H1 (cell line): ENCODE measurements around the gene TDRD6. TPM values are rescaled to one million over a fixed set of nuclear protein-coding genes. Genes with fewer than 3 reads are reported as not detected.

Experiments used
- CTCF ChIA-PET: fragments of 300-600 bp; sonication (Branson Sonifier 250); formaldehyde crosslinking; loops from one replicate; lab custom pipeline; 2021; ENCODE audit not compliant: partially characterized antibody; lab: Charles Lee
- POLR2A ChIA-PET: fragments of 300-600 bp; sonication (Branson Sonifier 250); formaldehyde crosslinking; loops from one replicate; lab custom pipeline; 2021; ENCODE audit warnings: inconsistent platforms; ENCODE audit not compliant: partially characterized antibody; lab: Charles Lee
- DNase-seq, 2 experiments: peaks; one replicate each; pipeline versions ENCODE4 v3.0.0 to v3.0.0-alpha.2; 2010 to 2022; ENCODE audit warnings: low spot score in 2 of 2, low read depth in 1 of 2, mixed read lengths in 1 of 2
- FAIRE-seq: peaks from 2 replicates; lab custom pipeline; 2011; peaks lifted over from hg19 to GRCh38; lab: Jason Lieb, UNC
- H2AFZ ChIP-seq: 2 replicates; pipeline ENCODE4 v1.8.1; 2012; ENCODE audit warnings: low read length, inconsistent platforms
- H2AK5ac ChIP-seq: 2 replicates; pipeline ENCODE4 v1.6.1; 2013; ENCODE audit warnings: low read depth, low read length
- H2BK120ac ChIP-seq: replicated peaks from 2 replicates; pipeline ENCODE3; 2013; ENCODE audit warnings: low read depth, low read length, inconsistent platforms
- H2BK12ac ChIP-seq: 2 replicates; pipeline ENCODE4 v1.6.1; 2013; ENCODE audit warnings: low read depth, low read length
- H2BK15ac ChIP-seq: 2 replicates; pipeline ENCODE4 v1.6.1; 2013; ENCODE audit warnings: low read length
- H2BK20ac ChIP-seq: 2 replicates; pipeline ENCODE4 v1.6.1; 2013; ENCODE audit warnings: low read length
- H2BK5ac ChIP-seq: 2 replicates; pipeline ENCODE4 v1.6.1; 2013; ENCODE audit warnings: low read depth, low read length
- H3K14ac ChIP-seq: 2 replicates; pipeline ENCODE4 v1.6.1; 2013; ENCODE audit warnings: inconsistent platforms; ENCODE audit not compliant: insufficient read length
- H3K18ac ChIP-seq: 2 replicates; pipeline ENCODE4 v1.6.1; 2013; ENCODE audit warnings: low read length; ENCODE audit errors: extremely low read depth
- H3K23ac ChIP-seq: 2 replicates; pipeline ENCODE4 v1.6.1; 2013; ENCODE audit warnings: inconsistent platforms; ENCODE audit not compliant: insufficient read length
- H3K23me2 ChIP-seq: 2 replicates; pipeline ENCODE4 v1.6.1; 2013; ENCODE audit warnings: low read depth, low read length
- H3K27ac ChIP-seq: 2 replicates; pipeline ENCODE4 v1.6.1; 2011; ENCODE audit warnings: low read depth, low read length, inconsistent platforms
- H3K27me3 ChIP-seq, 4 experiments: replicated peaks in 1 of 4; 1 replicate in 1 of 4; 2 replicates in 3 of 4; pipeline versions ENCODE4 v1.6.1 to v1.8.1; 2011 to 2013; ENCODE audit warnings: low read length in 3 of 4, mild to moderate bottlenecking in 3 of 4, inconsistent platforms in 2 of 4, mixed read lengths in 2 of 4, moderate library complexity in 1 of 4; ENCODE audit not compliant: control insufficient read depth in 3 of 4, insufficient read depth in 3 of 4; ENCODE audit errors: extremely low read depth in 1 of 4
- H3K36me3 ChIP-seq, 4 experiments: 2 replicates each; pipeline versions ENCODE4 v1.6.1 to v1.8.1; 2011 to 2013; ENCODE audit warnings: mild to moderate bottlenecking in 4 of 4, low read length in 3 of 4, moderate library complexity in 2 of 4, control low read depth in 1 of 4, inconsistent platforms in 1 of 4; ENCODE audit not compliant: insufficient read depth in 4 of 4, control insufficient read depth in 2 of 4
- H3K4ac ChIP-seq: replicated peaks from 2 replicates; pipeline ENCODE3; 2013; ENCODE audit warnings: low read length, low read depth, mixed read lengths, inconsistent platforms; ENCODE audit not compliant: insufficient read length
- H3K4me1 ChIP-seq, 4 experiments: replicated peaks in 1 of 4; 1 replicate in 1 of 4; 2 replicates in 3 of 4; pipeline versions ENCODE4 v1.6.1 to v1.8.1; 2011 to 2013; ENCODE audit warnings: low read length in 3 of 4, inconsistent platforms in 2 of 4, mixed read lengths in 1 of 4; ENCODE audit not compliant: insufficient read depth in 4 of 4, control insufficient read depth in 3 of 4
- H3K4me2 ChIP-seq, 2 experiments: 2 replicates each; pipeline versions ENCODE4 v1.6.1 to v1.8.1; 2011 to 2013; ENCODE audit warnings: low read depth in 2 of 2, low read length in 2 of 2, control low read depth in 1 of 2, inconsistent platforms in 1 of 2, mild to moderate bottlenecking in 1 of 2; ENCODE audit not compliant: insufficient read depth in 1 of 2
- H3K4me3 ChIP-seq, 4 experiments: fragments of 200-600, 300-600 bp in 1 of 4; sonication (generic), shearing (Covaris generic), sonication (Bioruptor Twin) in 1 of 4; 2 replicates each; pipeline versions ENCODE4 v1.5.1 to v1.8.1; 2011 to 2016; ENCODE audit warnings: low read length in 4 of 4, low read depth in 3 of 4, control low read depth in 2 of 4, inconsistent platforms in 2 of 4, mild to moderate bottlenecking in 2 of 4, mixed read lengths in 1 of 4, moderate library complexity in 1 of 4; ENCODE audit not compliant: insufficient read depth in 2 of 4; ENCODE audit errors: extremely low read depth in 1 of 4
- H3K56ac ChIP-seq: replicated peaks from 2 replicates; pipeline ENCODE3; 2013; ENCODE audit warnings: low read depth, mild to moderate bottlenecking, mixed read lengths, low read length, inconsistent platforms; ENCODE audit not compliant: insufficient read length
- H3K79me1 ChIP-seq: 2 replicates; pipeline ENCODE4 v1.6.1; 2013; ENCODE audit warnings: low read depth, low read length, control low read depth
- H3K79me2 ChIP-seq, 2 experiments: 2 replicates each; pipeline versions ENCODE4 v1.6.1 to v1.8.1; 2012 to 2013; ENCODE audit warnings: low read length in 2 of 2, mild to moderate bottlenecking in 2 of 2, inconsistent platforms in 1 of 2; ENCODE audit not compliant: insufficient read depth in 2 of 2, control insufficient read depth in 1 of 2
- H3K9ac ChIP-seq, 4 experiments: replicated peaks in 1 of 4; 1 replicate in 1 of 4; 2 replicates in 3 of 4; pipeline versions ENCODE4 v1.6.1 to v1.8.1; 2011 to 2013; ENCODE audit warnings: low read depth in 3 of 4, low read length in 3 of 4, control low read depth in 2 of 4, mild to moderate bottlenecking in 2 of 4, moderate library complexity in 2 of 4, inconsistent platforms in 1 of 4; ENCODE audit errors: extremely low read depth in 1 of 4
- H3K9me3 ChIP-seq, 2 experiments: 2 replicates each; pipeline versions ENCODE4 v1.6.1 to v1.8.1; 2012 to 2013; ENCODE audit warnings: mild to moderate bottlenecking in 2 of 2, moderate library complexity in 2 of 2, control low read depth in 1 of 2, inconsistent platforms in 1 of 2, low read depth in 1 of 2, low read length in 1 of 2, mixed read lengths in 1 of 2; ENCODE audit not compliant: insufficient read depth in 2 of 2
- H4K20me1 ChIP-seq, 2 experiments: replicated peaks in 1 of 2; 2 replicates each; pipeline versions ENCODE3 to v1.8.1; 2011 to 2013; ENCODE audit warnings: inconsistent platforms in 2 of 2, low read length in 2 of 2, mild to moderate bottlenecking in 1 of 2; ENCODE audit not compliant: insufficient read depth in 2 of 2, control insufficient read depth in 1 of 2
- H4K5ac ChIP-seq: 2 replicates; pipeline ENCODE4 v1.6.1; 2013; ENCODE audit warnings: low read length, low read depth, mixed read lengths, inconsistent platforms; ENCODE audit not compliant: insufficient read length
- H4K8ac ChIP-seq: 2 replicates; pipeline ENCODE4 v1.8.0; 2013; ENCODE audit warnings: mild to moderate bottlenecking, moderate library complexity, low read length, inconsistent platforms; ENCODE audit not compliant: insufficient read depth; ENCODE audit errors: extremely low read depth
- H4K91ac ChIP-seq: replicated peaks from 2 replicates; pipeline ENCODE3; 2013; ENCODE audit warnings: low read length, mixed read lengths, inconsistent platforms; ENCODE audit not compliant: insufficient read length
- SIX5 ChIP-seq: IDR thresholded peaks from 2 replicates; pipeline ENCODE4 v1.6.1; 2011; ENCODE audit warnings: mild to moderate bottlenecking, low read depth, low read length
- TCF12 ChIP-seq: IDR thresholded peaks from 2 replicates; pipeline ENCODE4 v1.6.1; 2011; ENCODE audit warnings: low read depth, mild to moderate bottlenecking, low read length
- polyA plus RNA-seq, 7 experiments: library from polyadenylated mRNA; depleted of rRNA in 3 of 7; stranded (reverse) in 5 of 7; unstranded in 2 of 7; fragments of >200 nt in 5 of 7; fragments of 200-250 nt in 2 of 7; gene quantifications; 1 replicate in 5 of 7; 2 replicates in 1 of 7; 4 replicates in 1 of 7; pipeline versions ENCODE4 v1.2.1 to v1.2.3, GENCODE V29; 2011 to 2013; ENCODE audit warnings: missing spikeins in 2 of 7, mixed read lengths in 2 of 7
- total RNA-seq: library from RNA; stranded (reverse); fragmentation: NEBNext Ultra II Directional; extraction: Animal tissue kit (Norgen Biotek cat#: 25700); gene quantifications from 2 replicates; pipeline ENCODE4 v1.2.1, GENCODE V29; 2021

The TDRD6 gene
- total and polyA plus RNA-seq, 2 of the 8 experiments (the other 6 are each of a cell fraction or from before 2014, with no cell fraction given) = 0.06 to 0.19 TPM

- no peak overlapping the region for H3K14ac ChIP-seq
- H3K18ac ChIP-seq = no peak overlapping the region
- H4K8ac ChIP-seq = no peak overlapping the region
- H3K4me1 ChIP-seq = peaks cover 0 to 3% (median 3%) of the 10 kb centered on the region in 4 experiments; a peak in 6 of 7 replicates
- H2BK5ac ChIP-seq = no peak overlapping the region
- H3K9ac ChIP-seq = no peak overlapping the region
- CTCF ChIA-PET = interaction anchor here (4.9 kb wide), 1 partner anchor 11 kb away, joined by 41 read pairs; the partner anchor contains the start of gene ANKRD66
- H3K9me3 ChIP-seq = no peaks in the 10 kb centered on the region
- H3K56ac ChIP-seq = no peak overlapping the region
- H3K4ac ChIP-seq = no peak overlapping the region
- H3K23me2 ChIP-seq = peaks cover 15% of the 10 kb centered on the region
- no peak overlapping the region for H2AK5ac ChIP-seq
- POLR2A ChIA-PET = no interaction called here
- no peak overlapping the region for H2BK120ac ChIP-seq
- H3K27me3 ChIP-seq = peaks cover 0 to 21% (median 14%) of the 10 kb centered on the region in 4 experiments; a peak in 5 of 7 replicates
- no peak overlapping the region for H3K23ac ChIP-seq
- H4K20me1 ChIP-seq = no peaks in the 10 kb centered on the region
- DNase-seq (no peak), FAIRE-seq (no peak)
- no peak overlapping the region for H4K5ac ChIP-seq
- no peaks in the 10 kb centered on the region for H3K36me3 ChIP-seq
- no peak overlapping the region for H3K4me2 ChIP-seq
- H2AFZ ChIP-seq = no peak overlapping the region
- H2BK12ac ChIP-seq = no peak overlapping the region
- H3K79me2 ChIP-seq = no peaks in the 10 kb centered on the region
- H2BK20ac ChIP-seq = no peak overlapping the region
- no peak overlapping the region for H3K27ac ChIP-seq
- H2BK15ac ChIP-seq = no peak overlapping the region
- no peak overlapping the region for H3K4me3 ChIP-seq
- no peaks in the 10 kb centered on the region for H3K79me1 ChIP-seq
- no peak overlapping the region for H4K91ac ChIP-seq
- TF ChIP-seq TCF12 (no peak), SIX5 (no peak)
Measured at GRCh38 chr6:46736906-46737305, 49.2 kb downstream of the TDRD6 start.
